HFF-Myc (cell line): ENCODE measurements around the gene VPS4A.

Experiments used
- DNase-seq: peaks from one replicate; pipeline ENCODE4 v3.0.0-alpha.2; 2011; ENCODE audit warnings: low read depth; ENCODE audit errors: extremely low read depth
- H3K4me3 ChIP-seq: replicated peaks from 2 replicates; pipeline ENCODE4 v1.5.1; 2011; ENCODE audit warnings: low read depth, mild to moderate bottlenecking, control low read depth, low read length
- TF ChIP-seq, protein P1 (sequence below): IDR thresholded peaks from 2 replicates; pipeline ENCODE4 v1.5.1; 2012; ENCODE audit warnings: mild to moderate bottlenecking, low read depth, low read length, control low read depth; ENCODE audit errors: missing control alignments

VPS4A gene

DNA sequence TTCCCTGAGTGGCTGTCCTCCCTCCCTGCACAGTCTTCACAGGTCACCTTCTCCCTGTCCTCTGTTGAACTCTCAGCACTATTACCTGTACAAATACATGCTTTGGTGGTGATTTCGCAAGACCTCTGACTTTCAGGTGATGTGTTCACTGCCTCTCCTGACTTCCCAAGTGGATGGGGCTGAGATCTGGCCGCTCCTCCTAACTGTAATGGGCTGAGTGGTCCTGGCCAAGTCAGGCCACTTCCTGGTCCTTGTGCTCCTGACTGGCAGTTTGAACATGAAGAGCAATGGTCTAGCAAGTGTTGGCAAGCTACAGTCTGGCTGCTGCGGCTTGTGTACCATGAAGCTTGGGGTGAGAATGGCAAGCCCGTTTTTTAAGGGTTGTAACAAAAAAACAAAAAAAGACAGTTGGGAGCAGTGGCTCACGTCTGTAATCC, 52.1 kb downstream of the VPS4A start:
- DNase-seq = no peak
- H3K4me3 ChIP-seq = no peak overlapping the region
- TF ChIP-seq, protein P1, sequence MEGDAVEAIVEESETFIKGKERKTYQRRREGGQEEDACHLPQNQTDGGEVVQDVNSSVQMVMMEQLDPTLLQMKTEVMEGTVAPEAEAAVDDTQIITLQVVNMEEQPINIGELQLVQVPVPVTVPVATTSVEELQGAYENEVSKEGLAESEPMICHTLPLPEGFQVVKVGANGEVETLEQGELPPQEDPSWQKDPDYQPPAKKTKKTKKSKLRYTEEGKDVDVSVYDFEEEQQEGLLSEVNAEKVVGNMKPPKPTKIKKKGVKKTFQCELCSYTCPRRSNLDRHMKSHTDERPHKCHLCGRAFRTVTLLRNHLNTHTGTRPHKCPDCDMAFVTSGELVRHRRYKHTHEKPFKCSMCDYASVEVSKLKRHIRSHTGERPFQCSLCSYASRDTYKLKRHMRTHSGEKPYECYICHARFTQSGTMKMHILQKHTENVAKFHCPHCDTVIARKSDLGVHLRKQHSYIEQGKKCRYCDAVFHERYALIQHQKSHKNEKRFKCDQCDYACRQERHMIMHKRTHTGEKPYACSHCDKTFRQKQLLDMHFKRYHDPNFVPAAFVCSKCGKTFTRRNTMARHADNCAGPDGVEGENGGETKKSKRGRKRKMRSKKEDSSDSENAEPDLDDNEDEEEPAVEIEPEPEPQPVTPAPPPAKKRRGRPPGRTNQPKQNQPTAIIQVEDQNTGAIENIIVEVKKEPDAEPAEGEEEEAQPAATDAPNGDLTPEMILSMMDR = no peak

DNA sequence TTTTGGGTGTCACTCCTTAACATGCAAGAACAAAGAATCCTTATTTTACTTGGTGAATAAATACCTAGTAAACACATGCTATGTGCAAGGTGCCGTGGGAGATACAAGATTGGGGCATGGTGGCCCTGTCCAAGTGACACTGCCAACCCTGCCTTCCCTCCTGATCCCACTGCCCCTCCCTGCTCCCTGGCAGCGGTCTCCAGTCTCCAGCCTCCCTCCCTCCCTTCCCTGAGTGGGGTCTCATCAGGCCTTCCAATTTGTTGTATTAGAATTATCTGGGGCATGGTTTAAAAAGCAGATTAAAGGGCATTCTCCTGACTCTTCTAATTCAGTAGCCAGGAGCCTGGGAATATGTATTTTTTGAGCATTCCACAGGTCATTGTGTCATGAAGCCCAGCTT, 52.9 kb downstream of the VPS4A start:
- no peak overlapping the region for H3K4me3 ChIP-seq
- DNase-seq = no peak
- TF ChIP-seq, protein P1 = no peak

DNA sequence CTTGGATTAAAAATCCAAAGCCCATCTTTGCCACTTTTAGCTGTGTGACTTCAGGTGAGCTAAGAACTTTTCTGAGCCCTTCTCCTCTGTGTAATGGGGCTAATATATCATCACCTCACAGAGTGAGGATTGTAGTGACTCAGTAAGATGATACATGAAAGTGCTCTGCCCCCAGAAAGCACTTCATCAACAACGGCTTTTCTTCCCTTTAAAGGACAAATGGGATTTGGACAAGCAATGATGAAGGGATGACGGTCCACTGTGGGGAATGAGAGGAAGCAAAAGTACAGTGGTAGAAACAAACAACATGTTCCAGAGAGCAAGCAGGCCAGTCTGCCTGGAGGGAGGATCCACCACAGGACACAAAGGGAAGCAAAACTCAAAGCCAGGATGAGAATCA, 54.8 kb downstream of the VPS4A start:
- no peak for DNase-seq
- H3K4me3 ChIP-seq = no peak overlapping the region
- TF ChIP-seq, protein P1 = no peak

DNA sequence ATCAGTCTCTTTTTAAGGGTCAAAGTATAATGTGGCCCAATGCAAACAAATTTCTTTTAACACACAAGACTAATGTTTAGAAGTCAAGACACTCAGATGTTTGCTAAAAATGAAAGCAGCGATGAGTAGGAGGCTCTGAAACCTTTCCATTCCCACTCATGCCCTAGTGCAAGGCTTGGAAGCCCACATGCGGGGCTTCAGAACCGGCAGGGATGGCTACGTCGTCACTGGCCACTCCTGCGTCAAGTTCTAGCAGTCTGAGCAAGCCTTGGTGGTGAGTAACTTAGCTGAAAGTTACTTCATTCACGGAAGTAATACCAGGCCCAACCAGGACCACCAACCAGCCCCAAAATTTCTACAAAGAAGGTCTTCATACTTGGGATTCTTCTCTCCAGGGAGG, 55.3 kb downstream of the VPS4A start:
- no peak overlapping the region for H3K4me3 ChIP-seq
- no peak for DNase-seq
- TF ChIP-seq, protein P1 = no peak

DNA sequence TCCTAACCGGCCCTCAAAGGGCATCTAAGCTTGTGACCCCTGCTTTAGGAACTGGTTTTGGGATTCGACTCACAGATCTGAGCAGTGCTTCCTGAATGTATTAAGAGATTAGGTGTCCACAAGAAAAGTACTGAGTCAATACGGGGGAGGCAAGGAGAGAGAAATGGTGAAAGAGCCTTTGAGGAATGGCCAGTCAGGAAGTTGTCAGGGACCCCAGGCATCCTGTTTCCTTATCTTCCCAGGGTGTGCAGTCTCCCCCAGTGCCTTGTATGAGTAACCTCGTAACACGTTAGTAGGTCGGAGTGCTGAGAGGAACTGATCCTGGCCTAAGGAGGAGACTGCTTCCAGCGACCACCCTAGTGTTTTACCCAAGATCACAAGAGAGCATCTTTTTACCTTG, 56.8 kb downstream of the VPS4A start:
- TF ChIP-seq, protein P1 = no peak
- DNase-seq = no peak
- no peak overlapping the region for H3K4me3 ChIP-seq

DNA sequence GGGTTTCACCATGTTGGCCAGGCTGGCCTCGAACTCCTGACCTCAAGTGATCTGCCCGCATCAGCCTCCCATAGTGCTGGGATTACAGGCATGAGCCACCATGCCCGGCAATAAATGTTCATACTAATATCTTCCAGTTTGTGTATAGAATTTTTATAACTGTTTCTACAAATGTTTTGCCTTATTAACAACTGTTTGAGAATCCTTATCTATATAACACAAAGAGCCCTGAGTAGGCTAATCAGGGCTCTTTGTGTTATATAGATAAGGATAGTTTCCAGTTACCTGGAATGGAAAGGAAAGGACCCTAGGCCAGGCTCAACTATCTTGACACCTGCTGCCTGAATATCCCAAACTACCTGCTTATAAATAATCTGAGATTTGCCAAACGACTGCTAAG, 57.7 kb downstream of the VPS4A start:
- no peak overlapping the region for H3K4me3 ChIP-seq
- no peak for DNase-seq
- TF ChIP-seq, protein P1 = no peak

DNA sequence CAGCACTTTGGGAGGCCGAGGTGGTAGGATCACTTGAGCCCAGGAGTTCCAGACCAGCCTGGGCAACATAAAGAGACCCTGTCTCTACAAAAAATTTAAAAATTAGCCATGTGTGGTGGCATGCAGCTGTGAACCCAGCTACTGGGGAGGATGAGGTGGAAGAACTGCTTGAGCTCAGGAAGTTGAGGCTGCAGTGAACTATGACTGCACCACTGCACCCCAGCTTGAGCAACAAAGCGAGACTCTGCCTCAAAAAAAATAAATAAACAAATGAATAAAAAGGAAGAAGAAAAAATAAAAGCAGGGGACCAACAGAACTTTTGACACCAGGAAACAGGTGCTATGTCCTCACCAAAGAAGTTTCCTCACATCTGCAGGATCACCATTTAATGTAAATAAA, 60.4 kb downstream of the VPS4A start:
- no peak overlapping the region for H3K4me3 ChIP-seq
- no peak for DNase-seq
- TF ChIP-seq, protein P1 = no peak
